ENCODE results near the gene CFAP97D1.

DNA sequence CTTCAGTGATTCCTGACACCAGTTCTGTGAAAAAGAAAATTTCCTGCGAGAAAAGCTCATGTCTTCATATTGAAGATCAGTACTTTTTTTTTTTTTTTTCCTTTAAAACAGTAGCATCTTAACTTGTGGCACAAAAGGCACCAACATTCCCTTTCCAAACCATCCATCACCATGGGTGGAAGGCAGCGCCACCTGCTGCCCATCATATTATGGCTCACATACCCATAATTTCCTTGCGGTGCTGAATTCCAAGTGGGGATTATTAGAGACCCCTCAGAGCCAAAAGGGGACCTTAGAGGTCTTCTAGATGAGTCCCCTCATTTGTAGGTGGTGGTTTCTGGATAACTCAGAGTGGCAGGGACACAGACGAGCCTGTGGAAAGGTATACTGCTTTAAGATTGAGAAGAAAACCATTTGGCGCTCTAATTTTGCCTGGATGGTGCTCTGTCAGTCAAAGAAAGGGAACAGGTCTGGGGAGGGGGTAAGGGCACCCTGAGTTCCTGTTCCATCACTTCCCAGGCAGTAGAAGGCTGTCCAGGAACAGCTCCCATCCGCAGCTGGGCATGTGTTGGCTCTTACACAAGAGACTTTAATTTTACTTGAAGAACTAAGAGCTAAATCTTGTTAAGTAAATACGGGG, 13.7 kb upstream of the CFAP97D1 start:
- TF ChIP-seq, protein P1, sequence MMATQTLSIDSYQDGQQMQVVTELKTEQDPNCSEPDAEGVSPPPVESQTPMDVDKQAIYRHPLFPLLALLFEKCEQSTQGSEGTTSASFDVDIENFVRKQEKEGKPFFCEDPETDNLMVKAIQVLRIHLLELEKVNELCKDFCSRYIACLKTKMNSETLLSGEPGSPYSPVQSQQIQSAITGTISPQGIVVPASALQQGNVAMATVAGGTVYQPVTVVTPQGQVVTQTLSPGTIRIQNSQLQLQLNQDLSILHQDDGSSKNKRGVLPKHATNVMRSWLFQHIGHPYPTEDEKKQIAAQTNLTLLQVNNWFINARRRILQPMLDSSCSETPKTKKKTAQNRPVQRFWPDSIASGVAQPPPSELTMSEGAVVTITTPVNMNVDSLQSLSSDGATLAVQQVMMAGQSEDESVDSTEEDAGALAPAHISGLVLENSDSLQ (IDR thresholded peaks at IDR 0.05), result no peak
- TF ChIP-seq BHLHE40 (IDR thresholded peaks at IDR 0.05; ENCODE audit: borderline replicate concordance), result no peak
- TF ChIP-seq SUZ12 (IDR thresholded peaks at IDR 0.05), result no peak
- no peak for TF ChIP-seq ARNT (IDR thresholded peaks at IDR 0.05)
- TF ChIP-seq ZNF384 (IDR thresholded peaks at IDR 0.05), result no peak
- no peak for TF ChIP-seq CTBP1 (IDR thresholded peaks at IDR 0.05; ENCODE audit: borderline replicate concordance)
- TF ChIP-seq SP1 (IDR thresholded peaks at IDR 0.05), result no peak
- TF ChIP-seq FOXA1 (IDR thresholded peaks at IDR 0.05), result no peak
- TF ChIP-seq ELF4 (IDR thresholded peaks at IDR 0.05), result no peak
- TF ChIP-seq FOXM1 (IDR thresholded peaks at IDR 0.05; ENCODE audit: borderline replicate concordance), result no peak
- no peak for TF ChIP-seq NFRKB (IDR thresholded peaks at IDR 0.05)
- no peak for TF ChIP-seq TARDBP (IDR thresholded peaks at IDR 0.05)
- no peak for TF ChIP-seq FOXK2 (IDR thresholded peaks at IDR 0.05)
- no peak for TF ChIP-seq LEF1 (IDR thresholded peaks at IDR 0.05; ENCODE audit: borderline replicate concordance)

All from HEK293T (cell line).